Testis (tissue), 2 donors: ENCODE results near the gene DACT1.

Source experiments
- POLR2A ChIP-seq: fragments of 450-650 bp; IDR thresholded peaks from one replicate; pipeline ENCODE4 v1.6.1; 2017; ENCODE audit warnings: antibody characterized with exemption, mild to moderate bottlenecking, moderate library complexity
- TF ChIP-seq, protein P1 (sequence below), 3 experiments: fragments of 450-650 bp in 2 of 3; fragments of 200-600 bp in 1 of 3; sonication (generic) in 1 of 3; IDR thresholded peaks; one replicate each; pipeline ENCODE4 v1.5.1; 2016 to 2019; ENCODE audit warnings: antibody characterized with exemption in 3 of 3, mild to moderate bottlenecking in 2 of 3, moderate library complexity in 1 of 3

DNA sequence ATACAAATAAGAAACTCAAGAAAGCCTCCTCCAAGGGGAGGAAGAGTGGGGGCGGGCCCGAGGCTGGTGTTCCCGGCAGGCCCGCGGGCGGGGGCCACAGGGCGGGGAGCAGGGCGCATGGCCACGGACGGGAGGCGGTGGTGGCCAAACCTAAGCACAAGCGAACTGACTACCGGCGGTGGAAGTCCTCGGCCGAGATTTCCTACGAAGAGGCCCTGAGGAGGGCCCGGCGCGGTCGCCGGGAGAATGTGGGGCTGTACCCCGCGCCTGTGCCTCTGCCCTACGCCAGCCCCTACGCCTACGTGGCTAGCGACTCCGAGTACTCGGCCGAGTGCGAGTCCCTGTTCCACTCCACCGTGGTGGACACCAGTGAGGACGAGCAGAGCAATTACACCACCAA is 8.7 kb downstream of the DACT1 start:
- TF ChIP-seq, protein P1, sequence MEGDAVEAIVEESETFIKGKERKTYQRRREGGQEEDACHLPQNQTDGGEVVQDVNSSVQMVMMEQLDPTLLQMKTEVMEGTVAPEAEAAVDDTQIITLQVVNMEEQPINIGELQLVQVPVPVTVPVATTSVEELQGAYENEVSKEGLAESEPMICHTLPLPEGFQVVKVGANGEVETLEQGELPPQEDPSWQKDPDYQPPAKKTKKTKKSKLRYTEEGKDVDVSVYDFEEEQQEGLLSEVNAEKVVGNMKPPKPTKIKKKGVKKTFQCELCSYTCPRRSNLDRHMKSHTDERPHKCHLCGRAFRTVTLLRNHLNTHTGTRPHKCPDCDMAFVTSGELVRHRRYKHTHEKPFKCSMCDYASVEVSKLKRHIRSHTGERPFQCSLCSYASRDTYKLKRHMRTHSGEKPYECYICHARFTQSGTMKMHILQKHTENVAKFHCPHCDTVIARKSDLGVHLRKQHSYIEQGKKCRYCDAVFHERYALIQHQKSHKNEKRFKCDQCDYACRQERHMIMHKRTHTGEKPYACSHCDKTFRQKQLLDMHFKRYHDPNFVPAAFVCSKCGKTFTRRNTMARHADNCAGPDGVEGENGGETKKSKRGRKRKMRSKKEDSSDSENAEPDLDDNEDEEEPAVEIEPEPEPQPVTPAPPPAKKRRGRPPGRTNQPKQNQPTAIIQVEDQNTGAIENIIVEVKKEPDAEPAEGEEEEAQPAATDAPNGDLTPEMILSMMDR (IDR thresholded peaks at IDR 0.05), result no peak
- TF ChIP-seq POLR2A, result no peak
